Natural killer cell (primary cell): ENCODE results near the gene OS9. TPM values are rescaled to one million over a fixed set of nuclear protein-coding genes. Genes with fewer than 3 reads are reported as not detected.

Source experiments
- ATAC-seq, 3 donors: fragments of 150-1000 bp in 2 of 3; fragments of 200-7000 bp in 1 of 3; cut with Tn5 transposase; 1 replicate in 1 of 3; 2 replicates in 2 of 3; pipeline ENCODE4 v1.10.0; 2021; ENCODE audit warnings: mild to moderate bottlenecking in 2 of 3, moderate library complexity in 2 of 3
- DNase-seq, 2 donors: peaks; one replicate each; pipeline versions ENCODE4 v3.0.0 to v3.0.0-alpha.2; 2013 to 2021; ENCODE audit warnings: mixed read lengths in 1 of 2
- H3K27ac ChIP-seq: one replicate; pipeline ENCODE4 v1.5.1; 2013; ENCODE audit warnings: mild to moderate bottlenecking, low read length
- H3K27me3 ChIP-seq: one replicate; pipeline ENCODE4 v1.6.1; 2013; ENCODE audit warnings: low read length; ENCODE audit not compliant: control insufficient read depth, insufficient read depth
- H3K36me3 ChIP-seq: one replicate; pipeline ENCODE4 v1.6.1; 2013; ENCODE audit warnings: low read length; ENCODE audit not compliant: control insufficient read depth, insufficient read depth
- H3K4me1 ChIP-seq: one replicate; pipeline ENCODE4 v1.6.1; 2013; ENCODE audit warnings: low read length; ENCODE audit not compliant: control insufficient read depth, insufficient read depth
- H3K4me3 ChIP-seq: one replicate; pipeline ENCODE4 v1.5.1; 2013; ENCODE audit warnings: low read length
- H3K9me3 ChIP-seq: one replicate; pipeline ENCODE4 v1.6.1; 2013; ENCODE audit warnings: low read length; ENCODE audit not compliant: control insufficient read depth, insufficient read depth
- H3K27ac Mint-ChIP-seq, 2 donors: one replicate each; pipeline ENCODE4 v1.8.0; 2022; ENCODE audit warnings: mild to moderate bottlenecking in 2 of 2, mixed read lengths in 2 of 2, moderate library complexity in 1 of 2
- H3K27me3 Mint-ChIP-seq, 2 donors: one replicate each; pipeline ENCODE4 v1.8.0; 2022; ENCODE audit warnings: low read depth in 2 of 2, mixed read lengths in 2 of 2
- H3K36me3 Mint-ChIP-seq: one replicate; pipeline ENCODE4 v1.8.0; 2022; ENCODE audit warnings: mixed read lengths
- H3K4me1 Mint-ChIP-seq, 2 donors: one replicate each; pipeline ENCODE4 v1.8.0; 2022; ENCODE audit warnings: mixed read lengths in 2 of 2
- H3K4me3 Mint-ChIP-seq: one replicate; pipeline ENCODE4 v1.8.0; 2022; ENCODE audit warnings: mild to moderate bottlenecking, moderate library complexity, mixed read lengths
- H3K9me3 Mint-ChIP-seq, 2 donors: one replicate each; pipeline ENCODE4 v1.8.0; 2022; ENCODE audit warnings: mixed read lengths in 2 of 2
- WGBS: methylation state at CpG from one replicate; pipeline ENCODE4 v1.1.7; 2013; ENCODE audit warnings: missing lambda C conversion rate; ENCODE audit not compliant: insufficient coverage; 5-methylcytosine and 5-hydroxymethylcytosine counted together
- intact Hi-C: fragments of 100-400 bp; cut with micrococcal nuclease; formaldehyde crosslinking; loops from one replicate; pipeline ENCODE4 v1.14.2; 2022
- total RNA-seq, 4 donors: library from RNA; stranded (reverse); fragments of 120-200 nt in 1 of 4; gene quantifications; one replicate each; pipeline versions ENCODE4 v1.2.3 to v1.2.4, GENCODE V29; 2013 to 2022
- TF ChIP-seq, protein P1 (sequence below): fragments of 200-600 bp; IDR thresholded peaks from one replicate; pipeline ENCODE4 v1.8.0; 2022; ENCODE audit warnings: antibody characterized with exemption

The OS9 gene
- total RNA-seq, 3 donors from 2014 or later (not counting 1 experiment from before 2014, with no cell fraction given) = 185 to 221 (median 198) TPM

DNA sequence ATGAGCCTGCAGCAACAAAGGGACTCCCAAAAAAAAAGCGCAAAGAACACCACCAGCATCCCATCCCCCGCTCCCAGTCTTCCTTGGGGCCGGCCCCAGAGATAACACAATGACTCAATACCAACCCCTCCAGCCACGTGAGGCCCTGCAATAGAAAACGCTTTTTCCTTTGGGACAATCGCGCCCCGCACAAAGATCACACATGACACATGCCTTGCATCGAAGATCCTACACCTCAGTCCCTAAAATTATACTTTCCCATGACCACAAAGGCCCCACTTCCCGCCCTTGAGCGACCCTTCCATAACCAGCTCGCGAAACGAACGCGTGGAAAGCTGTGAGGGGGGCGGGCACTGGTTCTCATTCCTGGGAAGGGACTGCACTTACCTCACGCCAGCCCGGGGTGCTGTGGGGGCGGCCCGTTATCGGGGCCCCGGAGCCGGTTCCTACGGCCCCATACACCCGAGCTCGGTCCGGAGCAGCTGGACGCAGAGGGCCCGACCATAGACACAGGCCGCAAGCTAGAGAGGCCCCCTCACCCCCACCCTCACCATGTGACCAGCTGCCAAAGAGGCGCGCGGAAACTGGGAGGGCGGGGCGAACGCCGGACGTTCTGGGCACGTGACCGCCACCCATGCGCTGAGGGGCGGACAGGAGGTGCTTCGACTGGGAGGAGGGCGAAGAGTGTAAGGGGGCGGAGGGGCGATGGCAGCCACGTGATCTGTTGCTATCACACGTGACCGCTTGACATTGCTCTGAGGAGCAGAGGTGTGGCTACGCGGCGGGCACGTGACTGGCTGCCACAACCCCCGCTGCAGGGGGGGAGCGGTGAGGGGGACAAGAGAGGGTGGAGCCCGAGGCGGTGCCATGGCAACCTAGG is 58.1 kb downstream of the OS9 start, which contains the start of gene CDK4:
CDK4 (minus strand) TSS at position 523 of the 880 bp plus-strand sequence. CDS start 593 bp downstream, outside the sequence.
- Mint-ChIP-seq H3K27me3 (no peaks in the 10 kb centered on the region), H3K27ac (peak within 1 kb of the TSS; percentile 91 to 92), H3K4me1 (peaks cover 45 to 49% of the 10 kb centered on the region in 2 donors), H3K36me3 (peaks cover 5% of the 10 kb centered on the region), H3K9me3 (no peaks in the 10 kb centered on the region), H3K4me3 (peak within 1 kb of the TSS; percentile 89)
- Histone ChIP-seq H3K36me3 (peaks cover 16% of the 10 kb centered on the region), H3K9me3 (no peaks in the 10 kb centered on the region), H3K27me3 (no peaks in the 10 kb centered on the region), H3K4me3 (peak within 1 kb of the TSS; percentile 63), H3K27ac (peak within 1 kb of the TSS; percentile 85), H3K4me1 (peaks cover 43% of the 10 kb centered on the region)
- under 1% methylated on average over 58 of the region's 58 CpGs for WGBS
- TF ChIP-seq, protein P1, sequence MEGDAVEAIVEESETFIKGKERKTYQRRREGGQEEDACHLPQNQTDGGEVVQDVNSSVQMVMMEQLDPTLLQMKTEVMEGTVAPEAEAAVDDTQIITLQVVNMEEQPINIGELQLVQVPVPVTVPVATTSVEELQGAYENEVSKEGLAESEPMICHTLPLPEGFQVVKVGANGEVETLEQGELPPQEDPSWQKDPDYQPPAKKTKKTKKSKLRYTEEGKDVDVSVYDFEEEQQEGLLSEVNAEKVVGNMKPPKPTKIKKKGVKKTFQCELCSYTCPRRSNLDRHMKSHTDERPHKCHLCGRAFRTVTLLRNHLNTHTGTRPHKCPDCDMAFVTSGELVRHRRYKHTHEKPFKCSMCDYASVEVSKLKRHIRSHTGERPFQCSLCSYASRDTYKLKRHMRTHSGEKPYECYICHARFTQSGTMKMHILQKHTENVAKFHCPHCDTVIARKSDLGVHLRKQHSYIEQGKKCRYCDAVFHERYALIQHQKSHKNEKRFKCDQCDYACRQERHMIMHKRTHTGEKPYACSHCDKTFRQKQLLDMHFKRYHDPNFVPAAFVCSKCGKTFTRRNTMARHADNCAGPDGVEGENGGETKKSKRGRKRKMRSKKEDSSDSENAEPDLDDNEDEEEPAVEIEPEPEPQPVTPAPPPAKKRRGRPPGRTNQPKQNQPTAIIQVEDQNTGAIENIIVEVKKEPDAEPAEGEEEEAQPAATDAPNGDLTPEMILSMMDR = no peak
- ATAC-seq (peak; percentile 81 to 97 (median 89)), DNase-seq (peak; percentile 96 to 99)
- intact Hi-C loops = loop anchor here (1.0 kb wide), 3 partner anchors 8 to 232 kb away; partner anchors contain the start of genes DDIT3 and TSFM

GRCh38 chr12:57752668-57753000 is 58.7 kb downstream of the OS9 start:
- ATAC-seq (no peak), DNase-seq (no peak)
- H3K27me3 Mint-ChIP-seq = no peaks in the 10 kb centered on the region
- peaks cover 46 to 51% of the 10 kb centered on the region in 2 donors for H3K4me1 Mint-ChIP-seq
- no peaks in the 10 kb centered on the region for H3K9me3 ChIP-seq
- peak overlapping the region; percentile 85 for H3K27ac ChIP-seq
- H3K4me1 ChIP-seq = peaks cover 44% of the 10 kb centered on the region
- TF ChIP-seq, protein P1 = no peak
- peak overlapping the region; percentile 91 to 92 for H3K27ac Mint-ChIP-seq
- H3K27me3 ChIP-seq = no peaks in the 10 kb centered on the region
- H3K36me3 ChIP-seq = peaks cover 11% of the 10 kb centered on the region
- no peaks in the 10 kb centered on the region for H3K36me3 Mint-ChIP-seq
- no peak overlapping the region for H3K4me3 ChIP-seq
- 0% methylated on average over 4 of the region's 5 CpGs for WGBS
- peak overlapping the region; percentile 89 for H3K4me3 Mint-ChIP-seq
- no peaks in the 10 kb centered on the region for H3K9me3 Mint-ChIP-seq
- intact Hi-C loops = loop anchor here (1.0 kb wide), 3 partner anchors 8 to 232 kb away; partner anchors contain the start of genes DDIT3 and TSFM

GRCh38 chr12:57753756-57754337 is 59.9 kb downstream of the OS9 start:
- Histone ChIP-seq H3K4me3 (no peak overlapping the region), H3K27me3 (no peaks in the 10 kb centered on the region), H3K36me3 (peaks cover 15% of the 10 kb centered on the region), H3K27ac (peak overlapping the region; percentile 85), H3K4me1 (peaks cover 44% of the 10 kb centered on the region), H3K9me3 (no peaks in the 10 kb centered on the region)
- DNase-seq (no peak), ATAC-seq (no peak)
- H3K27me3 Mint-ChIP-seq = no peaks in the 10 kb centered on the region
- no peaks in the 10 kb centered on the region for H3K36me3 Mint-ChIP-seq
- TF ChIP-seq, protein P1 = no peak
- peaks cover 46 to 55% of the 10 kb centered on the region in 2 donors for H3K4me1 Mint-ChIP-seq
- peak overlapping the region; percentile 91 to 92 for H3K27ac Mint-ChIP-seq
- intact Hi-C loops = no loop called here
- peak overlapping the region; percentile 97 for H3K4me3 Mint-ChIP-seq
- H3K9me3 Mint-ChIP-seq = no peaks in the 10 kb centered on the region
- 38% methylated on average over 1 of the region's 1 CpG for WGBS
